Measurements from ENCODE around the gene PSMG3.

The PSMG3 gene

GRCh38 chr7:1558841-1559625 lies 10.8 kb downstream of the PSMG3 start:
- DNase-seq (ENCODE audit: low read depth in 2 of 2) = no peak

GRCh38 chr7:1558181-1558811 lies 11.5 kb downstream of the PSMG3 start:
- no peak for DNase-seq (ENCODE audit: low read depth in 2 of 2)

GRCh38 chr7:1557771-1558170 lies 12.1 kb downstream of the PSMG3 start:
- DNase-seq (ENCODE audit: low read depth in 2 of 2) = no peak

- DNase-seq (ENCODE audit: low read depth in 2 of 2) = no peak
Measured at GRCh38 chr7:1557006-1557405, 12.8 kb downstream of the PSMG3 start.

- no peak for DNase-seq (ENCODE audit: low read depth in 2 of 2)
Measured at GRCh38 chr7:1555813-1556543, 13.9 kb downstream of the PSMG3 start, which contains the start of gene TMEM184A. Gene TMEM184A, minus strand, starts transcription at chr7:1556205. Its CDS starts 721 bp downstream, at chr7:1555484.

GRCh38 chr7:1555046-1555812 lies 14.6 kb downstream of the PSMG3 start:
- DNase-seq (ENCODE audit: low read depth in 2 of 2) = no peak

GRCh38 chr7:1554333-1555045 lies 15.3 kb downstream of the PSMG3 start:
- no peak for DNase-seq (ENCODE audit: low read depth in 2 of 2)

- no peak for DNase-seq (ENCODE audit: low read depth in 2 of 2)
Measured at GRCh38 chr7:1553512-1554210, 16.2 kb downstream of the PSMG3 start.

- no peak for DNase-seq (ENCODE audit: low read depth in 2 of 2)
Measured at GRCh38 chr7:1552200-1552599, 17.6 kb downstream of the PSMG3 start.

GRCh38 chr7:1550846-1551155 lies 19.0 kb downstream of the PSMG3 start:
- no peak for DNase-seq (ENCODE audit: low read depth in 2 of 2)

GRCh38 chr7:1550005-1550845 lies 19.6 kb downstream of the PSMG3 start:
- no peak for DNase-seq (ENCODE audit: low read depth in 2 of 2)

GRCh38 chr7:1549357-1550004 lies 20.4 kb downstream of the PSMG3 start:
- no peak for DNase-seq (ENCODE audit: low read depth in 2 of 2)

GRCh38 chr7:1548944-1549343 lies 20.9 kb downstream of the PSMG3 start:
- DNase-seq (ENCODE audit: low read depth in 2 of 2) = no peak

GRCh38 chr7:1548438-1548831 lies 21.4 kb downstream of the PSMG3 start:
- DNase-seq (ENCODE audit: low read depth in 2 of 2) = no peak

- no peak for DNase-seq (ENCODE audit: low read depth in 2 of 2)
Measured at GRCh38 chr7:1547777-1548437, 21.9 kb downstream of the PSMG3 start.

- DNase-seq (ENCODE audit: low read depth in 2 of 2) = no peak
Measured at GRCh38 chr7:1546909-1547776, 22.7 kb downstream of the PSMG3 start.

- no peak for DNase-seq (ENCODE audit: low read depth in 2 of 2)
Measured at GRCh38 chr7:1546274-1546908, 23.4 kb downstream of the PSMG3 start.

Measured in stimulated activated CD4-positive, alpha-beta T cell treated with anti-CD3 and anti-CD28 coated beads, Interleukin-4, amount 100 ng/mL, for 48 hours (primary cell).